Karpas-422 (cell line): ENCODE results near the gene SYS1. TPM values are rescaled to one million over a fixed set of nuclear protein-coding genes. Genes with fewer than 3 reads are reported as not detected.

ENCODE experiments used
- DNase-seq: peaks from one replicate; pipeline ENCODE4 v3.0.0-alpha.2; 2015
- H2AFZ ChIP-seq: fragments of 200-600 bp; sonication (generic); 2 replicates; pipeline ENCODE4 v1.6.1; 2014; ENCODE audit warnings: antibody characterized with exemption, low read length, mixed read lengths
- H3K27ac ChIP-seq: fragments of 200-600 bp; sonication (generic); 2 replicates; pipeline ENCODE4 v1.5.1; 2014; ENCODE audit warnings: mild to moderate bottlenecking, low read length, moderate library complexity
- H3K27me3 ChIP-seq: fragments of 200-600 bp; sonication (generic); 2 replicates; pipeline ENCODE4 v1.6.1; 2014; ENCODE audit warnings: low read length, mixed read lengths
- H3K36me3 ChIP-seq: fragments of 200-600 bp; sonication (generic); 2 replicates; pipeline ENCODE4 v1.6.1; 2014; ENCODE audit warnings: low read length, mixed read lengths; ENCODE audit not compliant: insufficient read depth
- H3K4me1 ChIP-seq: fragments of 200-600 bp; sonication (generic); 2 replicates; pipeline ENCODE4 v1.6.1; 2014; ENCODE audit warnings: mild to moderate bottlenecking, low read length, mixed read lengths
- H3K4me2 ChIP-seq: fragments of 200-600 bp; sonication (generic); 2 replicates; pipeline ENCODE4 v1.6.1; 2014; ENCODE audit warnings: low read length, low read depth, mild to moderate bottlenecking; ENCODE audit not compliant: poor library complexity, severe bottlenecking
- H3K4me3 ChIP-seq: fragments of 200-600 bp; sonication (generic); 2 replicates; pipeline ENCODE4 v1.5.1; 2014; ENCODE audit warnings: mild to moderate bottlenecking, antibody characterized with exemption, low read length, mixed read lengths
- H3K79me2 ChIP-seq: fragments of 200-600 bp; sonication (generic); 2 replicates; pipeline ENCODE4 v1.6.1; 2014; ENCODE audit warnings: mild to moderate bottlenecking, low read length, mixed read lengths
- H3K9ac ChIP-seq: fragments of 200-600 bp; sonication (generic); 2 replicates; pipeline ENCODE4 v1.6.0; 2014; ENCODE audit warnings: low read length
- H3K9me2 ChIP-seq: fragments of 200-600 bp; sonication (generic), shearing (Covaris generic); replicated peaks from 2 replicates; pipeline ENCODE4 v1.6.0; 2014; ENCODE audit warnings: mild to moderate bottlenecking, low read length, moderate library complexity; ENCODE audit not compliant: insufficient read depth
- H3K9me3 ChIP-seq: fragments of 300-700, 200-600 bp; sonication (generic); 2 replicates; pipeline ENCODE4 v1.6.1; 2014; ENCODE audit warnings: low read length, mixed read lengths
- H4K20me1 ChIP-seq: fragments of 200-600 bp; sonication (generic); 2 replicates; pipeline ENCODE4 v1.6.1; 2014; ENCODE audit warnings: mild to moderate bottlenecking, antibody characterized with exemption, low read length, low read depth; ENCODE audit not compliant: insufficient read depth
- total RNA-seq: library from RNA; depleted of rRNA; stranded (reverse); fragments of >200 nt; shearing (Covaris generic); gene quantifications from 2 replicates; pipeline ENCODE4 v1.2.3, GENCODE V29; 2014; ENCODE audit warnings: low replicate concordance

SYS1 gene
- total RNA-seq, 1 experiment from 2014 or later = 18.6 TPM

DNA sequence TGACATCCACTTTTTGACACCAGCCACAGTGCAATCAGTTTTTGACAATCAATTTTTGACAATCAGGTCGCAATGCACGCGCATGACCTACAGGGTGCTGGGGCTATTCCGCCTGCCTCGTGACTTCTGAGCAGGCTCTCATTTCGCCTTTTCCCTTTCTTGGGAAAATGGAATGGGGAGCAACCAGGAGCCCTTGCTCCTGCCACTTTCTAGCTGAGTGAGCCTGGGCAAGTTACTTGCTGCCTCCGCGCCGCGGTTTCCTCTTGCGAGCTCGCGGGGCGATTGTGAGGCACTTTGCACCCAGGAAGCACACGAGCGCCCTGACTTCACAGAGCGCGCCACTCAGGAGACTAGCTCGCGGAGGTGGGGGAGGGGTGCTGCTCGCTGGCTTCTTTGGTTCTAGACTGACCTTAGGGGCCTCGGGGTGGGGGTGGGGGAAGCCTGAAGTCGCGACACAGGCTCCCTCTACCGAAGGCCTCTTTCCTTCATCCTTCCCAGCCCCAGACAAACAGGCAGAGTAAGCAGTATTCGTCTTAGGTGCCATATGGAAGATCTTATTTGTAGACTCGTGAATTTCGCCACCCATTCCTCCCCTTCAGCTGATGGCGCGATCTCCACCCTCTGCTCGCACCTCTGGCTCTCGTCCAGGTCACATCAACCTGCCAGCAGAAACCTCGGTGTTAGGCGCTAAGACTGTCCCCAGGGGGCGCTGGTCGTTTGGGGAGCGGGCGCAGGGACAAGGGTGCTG is 10.6 kb downstream of the SYS1 start:
- H3K4me3 ChIP-seq = peak overlapping the region; percentile 53
- H3K9me3 ChIP-seq = no peaks in the 10 kb centered on the region
- H3K36me3 ChIP-seq = no peaks in the 10 kb centered on the region
- H3K79me2 ChIP-seq = no peaks in the 10 kb centered on the region
- peak overlapping the region; percentile 40; the same call in 1 of the 2 replicates for H3K9ac ChIP-seq
- peak overlapping the region; percentile 42; the same call in 1 of the 2 replicates for H2AFZ ChIP-seq
- DNase-seq = peak; percentile 94
- H3K4me1 ChIP-seq = peaks cover 23% of the 10 kb centered on the region
- peak overlapping the region; percentile 68 for H3K4me2 ChIP-seq
- H3K27ac ChIP-seq = no peak overlapping the region
- H4K20me1 ChIP-seq = peaks cover 44% of the 10 kb centered on the region; the same call in 1 of the 2 replicates
- no peaks in the 10 kb centered on the region for H3K9me2 ChIP-seq
- no peaks in the 10 kb centered on the region for H3K27me3 ChIP-seq

DNA sequence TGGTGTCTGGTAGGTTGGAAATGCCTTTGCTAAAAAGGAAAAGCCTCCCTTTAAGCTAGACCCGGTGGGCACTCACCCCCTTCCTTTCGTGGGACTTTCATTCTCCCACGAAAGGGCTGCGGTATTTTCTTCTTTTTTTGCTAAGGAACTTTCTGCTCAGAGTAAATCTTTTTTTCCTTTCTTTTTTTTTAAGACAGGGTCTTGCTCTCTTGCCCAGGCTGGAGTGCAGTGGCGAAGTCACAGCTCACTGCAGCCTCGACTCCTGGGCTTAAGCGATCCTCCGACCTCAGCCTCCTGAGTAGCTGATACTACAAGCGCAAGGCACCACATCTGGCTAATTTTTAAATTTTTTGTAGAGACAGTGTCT is 11.1 kb downstream of the SYS1 start:
- no peaks in the 10 kb centered on the region for H3K9me3 ChIP-seq
- H3K9ac ChIP-seq = no peak overlapping the region
- H3K4me2 ChIP-seq = peak overlapping the region; percentile 68
- H3K27ac ChIP-seq = no peak overlapping the region
- H3K27me3 ChIP-seq = no peaks in the 10 kb centered on the region
- no peak overlapping the region for H3K4me3 ChIP-seq
- no peaks in the 10 kb centered on the region for H3K36me3 ChIP-seq
- no peak for DNase-seq
- peaks cover 40% of the 10 kb centered on the region; the same call in 1 of the 2 replicates for H4K20me1 ChIP-seq
- H2AFZ ChIP-seq = no peak overlapping the region
- H3K79me2 ChIP-seq = no peaks in the 10 kb centered on the region
- H3K9me2 ChIP-seq = no peaks in the 10 kb centered on the region
- peaks cover 18% of the 10 kb centered on the region for H3K4me1 ChIP-seq

DNA sequence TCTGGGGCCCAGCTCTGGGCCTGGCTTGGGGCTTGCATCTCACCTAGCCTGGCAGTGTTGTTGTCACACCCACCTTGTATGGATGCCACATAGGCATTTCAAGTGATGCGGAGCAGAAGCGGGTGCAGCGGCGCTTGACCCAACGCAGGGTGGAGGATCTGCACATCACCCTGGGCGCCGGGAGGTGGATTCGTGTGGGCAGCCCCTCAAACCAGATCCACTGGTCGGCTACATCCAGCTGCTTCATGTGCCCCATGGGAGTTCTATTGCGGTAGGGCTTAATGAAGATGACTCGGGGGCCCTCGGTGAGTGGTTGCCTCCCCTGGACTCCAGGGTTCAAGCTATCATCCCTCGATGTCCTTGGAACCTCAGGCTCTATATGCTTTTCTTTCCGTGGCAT is 12.0 kb downstream of the SYS1 start:
- H2AFZ ChIP-seq = no peak overlapping the region
- H3K9me3 ChIP-seq = no peaks in the 10 kb centered on the region
- H3K4me3 ChIP-seq = no peak overlapping the region
- H3K36me3 ChIP-seq = no peaks in the 10 kb centered on the region
- H3K9ac ChIP-seq = no peak overlapping the region
- no peaks in the 10 kb centered on the region for H3K79me2 ChIP-seq
- H3K27me3 ChIP-seq = no peaks in the 10 kb centered on the region
- H3K27ac ChIP-seq = no peak overlapping the region
- no peak for DNase-seq
- no peaks in the 10 kb centered on the region for H3K9me2 ChIP-seq
- H3K4me2 ChIP-seq = no peak overlapping the region
- H3K4me1 ChIP-seq = peaks cover 13% of the 10 kb centered on the region
- H4K20me1 ChIP-seq = peaks cover 37% of the 10 kb centered on the region; the same call in 1 of the 2 replicates

DNA sequence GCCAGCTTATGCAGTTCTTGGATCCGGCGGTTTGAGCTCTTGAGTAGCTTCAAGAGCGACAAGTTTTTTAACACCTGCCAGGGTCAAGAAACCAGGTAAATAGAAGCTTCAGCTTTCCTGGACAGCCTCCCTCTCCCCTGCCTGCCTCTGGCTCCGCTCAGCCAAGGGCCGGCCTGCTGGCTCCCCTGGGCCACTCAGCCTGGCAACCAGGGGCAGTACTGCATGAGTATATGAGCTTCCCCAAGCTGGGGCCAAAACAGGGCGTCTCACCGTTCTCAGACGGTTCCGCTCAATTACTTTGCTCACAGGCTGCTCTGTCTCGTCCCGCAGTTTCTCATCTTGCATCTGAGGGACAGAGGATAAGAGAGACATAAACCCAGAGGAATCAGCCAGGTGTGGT is 14.3 kb downstream of the SYS1 start:
- H3K4me2 ChIP-seq = no peak overlapping the region
- no peaks in the 10 kb centered on the region for H3K9me3 ChIP-seq
- no peaks in the 10 kb centered on the region for H3K27me3 ChIP-seq
- DNase-seq = no peak
- no peak overlapping the region for H3K9ac ChIP-seq
- no peaks in the 10 kb centered on the region for H3K79me2 ChIP-seq
- H3K27ac ChIP-seq = no peak overlapping the region
- no peaks in the 10 kb centered on the region for H3K9me2 ChIP-seq
- H3K4me1 ChIP-seq = peaks cover 13% of the 10 kb centered on the region
- no peak overlapping the region for H3K4me3 ChIP-seq
- H3K36me3 ChIP-seq = no peaks in the 10 kb centered on the region
- peaks cover 19% of the 10 kb centered on the region; the same call in 1 of the 2 replicates for H4K20me1 ChIP-seq
- no peak overlapping the region for H2AFZ ChIP-seq

DNA sequence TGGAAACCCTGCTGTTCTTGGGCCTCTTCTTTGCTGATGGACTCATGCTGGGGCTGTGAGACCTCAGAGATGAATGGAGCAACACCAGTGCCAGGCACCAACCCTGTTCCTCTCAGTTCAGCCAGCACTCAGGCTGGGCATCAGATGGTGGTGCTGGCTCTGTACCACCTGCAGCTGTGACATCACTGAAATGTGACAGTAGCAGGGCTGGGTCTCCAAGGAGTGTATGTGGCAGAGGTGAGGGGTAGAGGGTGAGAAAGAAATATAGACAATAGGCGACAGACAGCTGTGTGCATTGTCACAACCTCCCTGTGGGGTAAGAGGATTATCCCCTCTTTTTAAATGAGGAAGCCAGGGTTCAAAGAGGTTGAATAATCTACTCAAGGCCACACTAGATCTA is 15.2 kb downstream of the SYS1 start, which contains the start of gene TP53TG5:
Gene TP53TG5 (minus strand): TSS at position 135 of the 400 bp plus-strand sequence. CDS start 89 bp downstream, at position 46.
- no peaks in the 10 kb centered on the region for H3K36me3 ChIP-seq
- no peaks in the 10 kb centered on the region for H3K27me3 ChIP-seq
- no peak for DNase-seq
- H3K9me2 ChIP-seq = no peaks in the 10 kb centered on the region
- H3K4me3 ChIP-seq = no peak within 1 kb of the TSS
- peaks cover 17% of the 10 kb centered on the region; the same call in 1 of the 2 replicates for H4K20me1 ChIP-seq
- H3K9ac ChIP-seq = no peak within 1 kb of the TSS
- H3K79me2 ChIP-seq = no peaks in the 10 kb centered on the region
- no peak within 1 kb of the TSS for H3K4me2 ChIP-seq
- H3K9me3 ChIP-seq = no peaks in the 10 kb centered on the region
- H3K27ac ChIP-seq = no peak within 1 kb of the TSS
- no peak within 1 kb of the TSS for H2AFZ ChIP-seq
- peaks cover 11% of the 10 kb centered on the region for H3K4me1 ChIP-seq

DNA sequence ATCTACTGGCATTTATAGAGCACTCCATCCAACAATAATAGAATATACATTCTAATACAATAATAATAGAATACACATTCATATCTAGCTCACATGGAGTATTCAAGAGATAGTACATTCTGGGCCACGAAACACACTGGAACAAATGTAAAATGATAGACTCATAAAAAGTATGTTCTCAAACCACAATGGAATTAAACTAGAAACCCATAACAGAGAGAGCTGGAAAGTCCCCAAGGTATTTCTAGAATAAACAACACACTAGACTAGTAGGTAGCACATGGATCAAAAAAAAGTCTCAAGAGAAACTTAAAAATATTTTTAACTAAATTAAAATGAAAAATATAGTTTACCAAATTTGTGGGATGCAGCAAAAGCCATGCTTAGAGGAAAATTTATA is 24.3 kb downstream of the SYS1 start:
- H3K9ac ChIP-seq = no peak overlapping the region
- no peaks in the 10 kb centered on the region for H3K9me2 ChIP-seq

DNA sequence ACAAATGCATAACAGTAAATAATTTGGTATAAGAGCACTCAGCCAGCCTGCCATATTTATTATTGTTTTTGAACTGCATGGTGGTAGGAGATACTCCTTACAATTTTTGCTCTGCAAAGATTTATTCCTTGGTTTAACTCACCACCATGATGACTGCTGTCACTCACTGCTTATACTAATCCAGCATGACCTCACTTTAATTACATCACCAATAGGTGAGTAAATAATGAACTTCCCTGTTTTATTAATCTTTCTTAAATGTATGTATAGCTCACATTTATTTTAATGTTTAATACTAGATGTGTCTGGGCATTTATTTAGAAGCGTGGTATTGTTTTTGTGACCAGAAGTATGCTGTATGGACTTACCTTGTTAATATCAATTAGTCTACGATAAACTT is 28.0 kb downstream of the SYS1 start:
- no peak overlapping the region for H3K27ac ChIP-seq
- no peak for DNase-seq

More for the DNA sequence above, 24.3 kb downstream of the SYS1 start:
- Histone ChIP-seq H3K4me1 (no peaks in the 10 kb centered on the region), H3K27ac (no peak overlapping the region), H3K27me3 (no peaks in the 10 kb centered on the region), H3K9me3 (no peaks in the 10 kb centered on the region), H3K79me2 (no peaks in the 10 kb centered on the region), H3K4me2 (no peak overlapping the region), H3K36me3 (no peaks in the 10 kb centered on the region), H3K4me3 (no peak overlapping the region), H2AFZ (no peak overlapping the region), H4K20me1 (no peaks in the 10 kb centered on the region)
- DNase-seq = no peak

DNA sequence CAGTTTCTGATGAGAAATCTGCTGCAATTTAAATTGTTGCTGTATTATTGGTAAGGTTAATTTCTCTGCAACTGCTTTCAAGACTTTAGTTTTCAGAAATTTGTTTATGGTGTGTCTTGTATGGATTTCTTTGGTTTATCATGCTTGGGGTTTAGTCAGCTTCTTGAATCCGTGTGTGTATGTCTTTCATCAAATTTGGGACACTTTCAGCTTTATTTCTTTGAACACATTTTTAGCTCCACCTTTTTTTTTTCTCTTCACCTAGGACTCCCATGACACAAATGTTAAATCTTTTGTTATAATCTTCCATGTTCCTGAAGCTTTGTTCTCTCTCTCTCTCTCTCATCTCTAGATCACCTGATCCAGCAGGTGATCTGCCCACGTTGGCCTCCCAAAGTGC is 28.6 kb downstream of the SYS1 start:
- H3K4me2 ChIP-seq = no peak overlapping the region
- no peaks in the 10 kb centered on the region for H4K20me1 ChIP-seq
- H3K4me3 ChIP-seq = no peak overlapping the region
- no peaks in the 10 kb centered on the region for H3K36me3 ChIP-seq
- no peak for DNase-seq
- no peaks in the 10 kb centered on the region for H3K9me3 ChIP-seq
- no peaks in the 10 kb centered on the region for H3K79me2 ChIP-seq
- H2AFZ ChIP-seq = no peak overlapping the region
- H3K9ac ChIP-seq = no peak overlapping the region
- no peaks in the 10 kb centered on the region for H3K9me2 ChIP-seq
- H3K27me3 ChIP-seq = no peaks in the 10 kb centered on the region
- no peak overlapping the region for H3K27ac ChIP-seq
- no peaks in the 10 kb centered on the region for H3K4me1 ChIP-seq

More for the DNA sequence above, 28.0 kb downstream of the SYS1 start:
- Histone ChIP-seq H3K36me3 (no peaks in the 10 kb centered on the region), H2AFZ (no peak overlapping the region), H3K4me1 (no peaks in the 10 kb centered on the region), H3K4me3 (no peak overlapping the region), H3K9ac (no peak overlapping the region), H3K27me3 (no peaks in the 10 kb centered on the region), H3K9me3 (no peaks in the 10 kb centered on the region), H4K20me1 (no peaks in the 10 kb centered on the region), H3K79me2 (no peaks in the 10 kb centered on the region), H3K9me2 (no peaks in the 10 kb centered on the region), H3K4me2 (no peak overlapping the region)
